Lower lobe of right lung (tissue), 2 donors: ENCODE results near the gene AIMP1. TPM values are rescaled to one million over a fixed set of nuclear protein-coding genes. Genes with fewer than 3 reads are reported as not detected.

Experiments used
- ATAC-seq, 2 donors: fragments of 200-7000 bp; cut with Tn5 transposase; one replicate each; pipeline ENCODE4 v1.9.1; 2020 to 2022; ENCODE audit warnings: mild to moderate bottlenecking in 2 of 2, moderate library complexity in 2 of 2
- DNase-seq: peaks from one replicate; pipeline ENCODE4 v3.0.0-alpha.2; 2020
- H3K27ac ChIP-seq: fragments of 200-600 bp; one replicate; pipeline ENCODE4 v1.8.0; 2022
- H3K27me3 ChIP-seq: fragments of 200-600 bp; one replicate; pipeline ENCODE4 v1.8.0; 2022; ENCODE audit warnings: low read depth
- H3K36me3 ChIP-seq: fragments of 200-600 bp; one replicate; pipeline ENCODE4 v1.8.0; 2022; ENCODE audit warnings: mild to moderate bottlenecking
- H3K4me1 ChIP-seq: fragments of 200-600 bp; one replicate; pipeline ENCODE4 v1.8.0; 2022
- H3K4me3 ChIP-seq: fragments of 200-600 bp; one replicate; pipeline ENCODE4 v1.8.0; 2022; ENCODE audit warnings: mild to moderate bottlenecking
- H3K9me3 ChIP-seq: fragments of 200-600 bp; one replicate; pipeline ENCODE4 v1.8.0; 2022
- intact Hi-C: fragments of 100-400 bp; cut with DNase I; formaldehyde crosslinking; loops from one replicate; pipeline ENCODE4 v1.11.0; 2022
- total RNA-seq: library from RNA; stranded (reverse); fragmentation: NEBNext Ultra II Directional; extraction: Animal tissue kit (Norgen Biotek cat#: 25700); gene quantifications from one replicate; pipeline ENCODE4 v1.2.1, GENCODE V29; 2021
- TF ChIP-seq, protein P1 (sequence below): fragments of 200-600 bp; IDR thresholded peaks from one replicate; pipeline ENCODE4 v1.8.0; 2022; ENCODE audit warnings: antibody characterized with exemption, mild to moderate bottlenecking
- donor health status: DM: no; HTN: yes; CAD: no; lungs with severe emphysema.

AIMP1 gene
- total RNA-seq, 1 donor from 2014 or later: 40.7 TPM

DNA sequence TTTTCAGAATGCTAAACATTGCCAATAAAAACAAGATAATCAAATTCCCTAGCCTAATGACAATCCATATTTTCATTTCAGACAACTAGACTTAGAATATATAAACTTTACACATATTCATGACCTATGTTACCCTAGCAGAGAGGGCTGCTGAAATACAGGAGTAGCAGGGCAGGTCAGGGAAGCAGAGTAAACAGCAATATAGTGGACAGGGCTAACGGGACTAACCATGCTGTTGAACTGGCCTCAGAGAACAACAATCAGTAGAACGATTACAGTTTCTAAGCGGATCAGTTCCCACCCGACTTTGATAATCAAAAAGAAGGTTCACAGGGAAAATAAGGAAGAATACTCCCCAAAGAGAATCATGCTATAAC is 14.3 kb upstream of the AIMP1 start:
- Histone ChIP-seq H3K4me3 (no peak overlapping the region), H3K27me3 (no peaks in the 10 kb centered on the region), H3K27ac (no peak overlapping the region), H3K4me1 (no peaks in the 10 kb centered on the region), H3K9me3 (no peaks in the 10 kb centered on the region), H3K36me3 (peaks cover 12% of the 10 kb centered on the region)
- ATAC-seq (no peak), DNase-seq (no peak)
- intact Hi-C loops: no loop called here
- TF ChIP-seq, protein P1, sequence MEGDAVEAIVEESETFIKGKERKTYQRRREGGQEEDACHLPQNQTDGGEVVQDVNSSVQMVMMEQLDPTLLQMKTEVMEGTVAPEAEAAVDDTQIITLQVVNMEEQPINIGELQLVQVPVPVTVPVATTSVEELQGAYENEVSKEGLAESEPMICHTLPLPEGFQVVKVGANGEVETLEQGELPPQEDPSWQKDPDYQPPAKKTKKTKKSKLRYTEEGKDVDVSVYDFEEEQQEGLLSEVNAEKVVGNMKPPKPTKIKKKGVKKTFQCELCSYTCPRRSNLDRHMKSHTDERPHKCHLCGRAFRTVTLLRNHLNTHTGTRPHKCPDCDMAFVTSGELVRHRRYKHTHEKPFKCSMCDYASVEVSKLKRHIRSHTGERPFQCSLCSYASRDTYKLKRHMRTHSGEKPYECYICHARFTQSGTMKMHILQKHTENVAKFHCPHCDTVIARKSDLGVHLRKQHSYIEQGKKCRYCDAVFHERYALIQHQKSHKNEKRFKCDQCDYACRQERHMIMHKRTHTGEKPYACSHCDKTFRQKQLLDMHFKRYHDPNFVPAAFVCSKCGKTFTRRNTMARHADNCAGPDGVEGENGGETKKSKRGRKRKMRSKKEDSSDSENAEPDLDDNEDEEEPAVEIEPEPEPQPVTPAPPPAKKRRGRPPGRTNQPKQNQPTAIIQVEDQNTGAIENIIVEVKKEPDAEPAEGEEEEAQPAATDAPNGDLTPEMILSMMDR: no peak

DNA sequence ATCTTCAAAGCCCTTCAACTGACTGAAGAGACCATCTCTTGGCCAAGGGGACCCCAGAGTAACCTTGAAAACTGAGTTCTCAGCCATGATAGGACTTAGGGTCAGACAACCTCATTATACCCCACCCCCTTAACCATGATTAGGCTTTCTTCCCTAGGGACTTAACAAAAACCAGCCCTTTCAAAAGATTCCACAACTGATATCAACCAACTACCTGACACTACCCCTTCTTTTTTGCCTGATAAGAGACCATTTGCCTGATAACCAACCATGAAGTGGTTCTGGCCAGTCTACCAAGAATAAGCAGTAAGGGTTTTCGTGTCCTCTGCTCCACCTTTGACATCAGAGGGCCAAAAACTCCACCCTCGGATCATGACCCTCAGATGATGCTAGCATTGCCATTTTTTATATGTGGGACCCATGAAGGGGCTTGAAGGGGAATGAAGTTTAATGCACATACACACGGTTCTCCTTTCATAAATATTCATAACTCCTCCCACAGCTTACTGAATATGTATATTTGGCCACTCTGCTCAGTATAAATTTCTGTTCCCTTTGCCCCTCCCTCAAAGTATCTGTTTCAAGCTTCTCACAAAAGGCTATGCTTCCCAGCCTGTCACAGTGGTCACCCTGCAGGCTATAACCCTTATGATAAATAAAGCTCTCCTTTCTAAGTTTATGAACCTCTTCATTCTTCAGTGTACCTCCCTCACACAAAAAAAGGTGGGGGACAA is 12.6 kb upstream of the AIMP1 start:
- no peaks in the 10 kb centered on the region for H3K9me3 ChIP-seq
- TF ChIP-seq, protein P1: no peak
- H3K36me3 ChIP-seq: peaks cover 28% of the 10 kb centered on the region
- intact Hi-C loops: no loop called here
- H3K27ac ChIP-seq: no peak overlapping the region
- DNase-seq (no peak), ATAC-seq (no peak)
- H3K27me3 ChIP-seq: no peaks in the 10 kb centered on the region
- no peak overlapping the region for H3K4me3 ChIP-seq
- no peaks in the 10 kb centered on the region for H3K4me1 ChIP-seq

DNA sequence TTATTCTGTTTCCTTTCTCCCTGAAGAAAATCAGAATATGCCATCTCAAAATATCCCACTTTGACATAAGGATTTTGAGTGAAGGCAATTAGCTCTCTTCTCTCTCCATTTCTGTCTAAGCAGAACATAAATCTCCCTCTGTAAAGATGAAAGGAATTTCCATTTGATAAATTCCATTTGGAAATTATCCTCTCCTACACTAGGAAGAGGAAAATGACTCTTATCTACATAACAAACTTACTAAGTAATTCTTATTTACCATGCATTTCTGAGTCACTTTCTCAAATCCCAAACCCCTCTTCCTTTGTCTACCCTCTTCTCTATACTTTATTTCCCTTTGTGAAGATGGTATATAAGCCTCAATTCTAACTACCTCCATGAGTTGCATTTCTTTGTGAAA is 11.7 kb upstream of the AIMP1 start:
- H3K9me3 ChIP-seq: no peaks in the 10 kb centered on the region
- H3K27ac ChIP-seq: no peak overlapping the region
- H3K4me1 ChIP-seq: no peaks in the 10 kb centered on the region
- H3K27me3 ChIP-seq: no peaks in the 10 kb centered on the region
- H3K36me3 ChIP-seq: peaks cover 28% of the 10 kb centered on the region
- H3K4me3 ChIP-seq: no peak overlapping the region
- ATAC-seq (no peak), DNase-seq (no peak)
- intact Hi-C loops: no loop called here
- TF ChIP-seq, protein P1: no peak

DNA sequence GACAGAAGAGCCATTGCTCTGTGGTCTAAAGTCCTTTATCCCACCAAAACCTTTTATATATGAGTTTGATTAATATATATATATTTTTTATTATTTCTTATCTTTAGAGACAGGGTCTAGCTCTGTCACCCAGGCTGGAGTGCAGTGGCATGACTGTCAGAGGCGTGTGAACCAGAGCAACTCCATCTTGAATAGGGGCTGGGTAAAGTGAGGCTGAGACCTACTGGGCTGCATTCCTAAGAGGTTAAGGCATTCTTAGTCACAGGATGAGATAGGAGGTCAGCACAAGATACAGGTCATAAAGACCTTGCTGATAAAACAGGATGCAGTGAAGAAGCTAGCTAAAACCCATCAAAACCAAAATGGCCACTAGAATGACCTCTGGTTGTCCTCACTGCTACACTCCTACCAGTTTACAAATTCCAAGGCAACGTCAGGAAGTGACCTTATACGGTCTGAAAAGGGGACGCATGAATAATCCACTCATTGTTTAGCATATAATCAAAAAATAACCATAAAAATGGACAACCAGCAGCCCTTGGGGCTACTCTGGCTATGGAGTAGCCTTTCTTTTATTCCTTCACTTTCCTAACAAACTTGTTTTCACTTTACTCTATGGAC is 10.8 kb upstream of the AIMP1 start:
- TF ChIP-seq, protein P1: no peak
- H3K9me3 ChIP-seq: no peaks in the 10 kb centered on the region
- no peak overlapping the region for H3K4me3 ChIP-seq
- H3K27ac ChIP-seq: no peak overlapping the region
- no peak for DNase-seq
- no peaks in the 10 kb centered on the region for H3K27me3 ChIP-seq
- H3K36me3 ChIP-seq: peaks cover 21% of the 10 kb centered on the region
- intact Hi-C loops: no loop called here
- no peak for ATAC-seq
- no peaks in the 10 kb centered on the region for H3K4me1 ChIP-seq

DNA sequence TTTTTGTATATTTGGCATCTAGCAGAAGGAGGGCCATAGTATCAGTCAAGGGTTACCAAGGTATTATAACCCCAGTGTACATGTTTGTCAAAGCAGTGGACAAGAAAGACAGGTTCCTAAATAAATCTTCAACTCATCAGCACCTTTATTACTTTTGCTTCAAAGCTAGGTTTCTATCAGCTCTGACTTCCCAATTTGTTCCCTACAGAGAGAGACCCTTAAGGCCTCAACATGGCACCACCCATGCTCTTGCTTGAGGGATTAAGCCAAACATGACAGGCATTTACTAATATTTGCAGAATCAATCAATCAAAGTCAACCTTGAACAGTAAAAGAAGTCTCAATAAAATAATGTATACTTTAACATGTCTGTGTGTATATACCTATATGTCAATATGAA is 9.8 kb upstream of the AIMP1 start:
- no peaks in the 10 kb centered on the region for H3K27me3 ChIP-seq
- H3K27ac ChIP-seq: no peak overlapping the region
- H3K9me3 ChIP-seq: no peaks in the 10 kb centered on the region
- DNase-seq (no peak), ATAC-seq (no peak)
- H3K36me3 ChIP-seq: peaks cover 17% of the 10 kb centered on the region
- H3K4me3 ChIP-seq: no peak overlapping the region
- no peaks in the 10 kb centered on the region for H3K4me1 ChIP-seq
- intact Hi-C loops: no loop called here
- TF ChIP-seq, protein P1: no peak
